K562 (cell line): Measurements from ENCODE around the gene SETD5. TPM values are rescaled to one million over a fixed set of nuclear protein-coding genes. Genes with fewer than 3 reads are reported as not detected.
A peak's percentile ranks its signal among the peaks of the same experiment; 100 is the strongest.

Experiments used
- ELF4 ChIP-seq: fragments of 450-650 bp; formaldehyde crosslinking; IDR thresholded peaks from 2 replicates; pipeline ENCODE4 v1.4.0; 2022; ENCODE audit warnings: missing genetic modification characterization
- MYC ChIP-seq, 2 experiments: fragments of 250-450 bp in 1 of 2; sonication (Bioruptor Pico) in 1 of 2; IDR thresholded peaks; 2 replicates each; pipeline versions ENCODE4 v1.5.1 to v1.6.1; 2012 to 2021; ENCODE audit warnings: low read depth in 2 of 2, borderline replicate concordance in 1 of 2, improper control_type of control experiment in 1 of 2, low read length in 1 of 2, mild to moderate bottlenecking in 1 of 2, moderate library complexity in 1 of 2
- PHB2 ChIP-seq: fragments of 450-650 bp; IDR thresholded peaks from 2 replicates; pipeline ENCODE4 v1.6.1; 2017; ENCODE audit warnings: low read depth
- SNRNP70 ChIP-seq: fragments of 200-400 bp; formaldehyde crosslinking; optimal IDR thresholded peaks from 2 replicates; pipeline ENCODE3; 2017; ENCODE audit warnings: low read depth, low read length
- ZC3H8 ChIP-seq: fragments of 450-650 bp; IDR thresholded peaks from 2 replicates; pipeline ENCODE4 v1.6.1; 2017
- polyA plus RNA-seq, 8 experiments: library from polyadenylated mRNA; depleted of rRNA in 4 of 8; stranded (reverse) in 5 of 8; unstranded in 3 of 8; fragments of >200 nt; fragmentation: Nextera tagmentation in 2 of 8; fragmentation: Illumina TruSeq in 1 of 8; extraction: Ambion mirVana in 2 of 8; extraction: Trizol in 1 of 8; gene quantifications; 2 replicates each; pipeline versions ENCODE4 v1.2.1 to v1.2.3, GENCODE V29; 2011 to 2014; ENCODE audit warnings: inconsistent platforms in 1 of 8, missing spikeins in 1 of 8
- total RNA-seq, 7 experiments: library from RNA; depleted of rRNA in 6 of 7; stranded (reverse); fragments of >200 nt in 6 of 7; fragmentation: Illumina TruSeq in 2 of 7; extraction: Trizol in 2 of 7; gene quantifications; 2 replicates each; pipeline versions ENCODE4 v1.2.1 to v1.2.3, GENCODE V29; 2011 to 2021; ENCODE audit warnings: low replicate concordance in 1 of 7
- TF ChIP-seq, protein P1 (sequence below): sonication (generic); formaldehyde crosslinking; IDR thresholded peaks from 2 replicates; pipeline ENCODE4 v1.8.0; 2022; ENCODE audit warnings: mild to moderate bottlenecking, missing genetic modification reagents
- TF ChIP-seq, protein P2 (sequence below), 2 experiments: fragments of 450-650 bp; IDR thresholded peaks; 2 replicates each; pipeline ENCODE4 v1.6.1; 2016; ENCODE audit warnings: mild to moderate bottlenecking in 2 of 2, borderline replicate concordance in 1 of 2, low read depth in 1 of 2, moderate library complexity in 1 of 2
- TF ChIP-seq, protein P3 (sequence below): sonication (generic); formaldehyde crosslinking; IDR thresholded peaks from 2 replicates; pipeline ENCODE4 v1.8.0; 2022; ENCODE audit warnings: missing genetic modification reagents, mild to moderate bottlenecking, borderline replicate concordance

Gene SETD5
- total and polyA plus RNA-seq, 9 of the 15 experiments (the other 6 are each of a cell fraction or from before 2014, with no cell fraction given) = 20.8 to 135 (median 87.2) TPM

DNA sequence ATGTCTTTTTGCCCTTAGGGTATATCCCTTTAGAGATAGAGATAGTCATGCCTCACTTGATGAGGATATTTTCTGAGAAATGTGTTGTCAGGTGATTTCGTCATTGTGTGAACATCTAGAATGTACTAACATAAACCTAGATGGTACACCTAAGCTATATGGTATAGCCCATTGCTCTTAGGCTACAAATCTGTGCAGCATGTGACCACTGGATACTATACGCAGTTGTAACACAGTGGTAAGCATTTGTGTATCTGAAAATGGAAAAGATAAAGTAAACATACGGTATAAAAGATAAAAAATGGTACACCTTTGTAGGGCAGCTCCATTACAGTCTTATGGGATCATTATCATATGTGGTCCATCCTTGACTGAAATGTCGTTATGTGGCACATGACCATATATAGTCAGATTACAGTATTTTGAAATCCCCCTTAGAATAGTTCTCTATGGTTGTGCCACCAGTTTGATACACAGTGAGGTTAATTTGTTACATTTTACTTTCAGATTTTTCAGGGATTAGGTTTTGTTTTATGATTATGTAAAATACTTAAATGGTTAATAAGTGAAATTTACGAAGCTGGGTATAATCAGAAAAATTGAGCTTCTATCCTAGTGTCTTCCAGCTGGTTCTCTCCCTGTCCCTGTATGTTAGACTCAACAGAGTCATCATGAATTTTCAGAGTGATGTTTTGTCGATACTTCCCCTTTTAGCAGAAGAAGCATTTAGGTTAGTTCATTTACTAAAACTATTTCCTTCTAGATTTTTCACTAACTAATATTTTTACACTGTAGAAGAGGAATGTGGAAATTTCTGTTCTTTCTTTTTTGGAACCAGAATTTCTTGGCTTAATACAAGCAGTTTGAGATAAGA is 12.8 kb downstream of the SETD5 start (continued):
- TF ChIP-seq, protein P1, sequence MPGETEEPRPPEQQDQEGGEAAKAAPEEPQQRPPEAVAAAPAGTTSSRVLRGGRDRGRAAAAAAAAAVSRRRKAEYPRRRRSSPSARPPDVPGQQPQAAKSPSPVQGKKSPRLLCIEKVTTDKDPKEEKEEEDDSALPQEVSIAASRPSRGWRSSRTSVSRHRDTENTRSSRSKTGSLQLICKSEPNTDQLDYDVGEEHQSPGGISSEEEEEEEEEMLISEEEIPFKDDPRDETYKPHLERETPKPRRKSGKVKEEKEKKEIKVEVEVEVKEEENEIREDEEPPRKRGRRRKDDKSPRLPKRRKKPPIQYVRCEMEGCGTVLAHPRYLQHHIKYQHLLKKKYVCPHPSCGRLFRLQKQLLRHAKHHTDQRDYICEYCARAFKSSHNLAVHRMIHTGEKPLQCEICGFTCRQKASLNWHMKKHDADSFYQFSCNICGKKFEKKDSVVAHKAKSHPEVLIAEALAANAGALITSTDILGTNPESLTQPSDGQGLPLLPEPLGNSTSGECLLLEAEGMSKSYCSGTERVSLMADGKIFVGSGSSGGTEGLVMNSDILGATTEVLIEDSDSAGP (CRISPR knock-in tag) = no peak
- TF ChIP-seq, protein P2, sequence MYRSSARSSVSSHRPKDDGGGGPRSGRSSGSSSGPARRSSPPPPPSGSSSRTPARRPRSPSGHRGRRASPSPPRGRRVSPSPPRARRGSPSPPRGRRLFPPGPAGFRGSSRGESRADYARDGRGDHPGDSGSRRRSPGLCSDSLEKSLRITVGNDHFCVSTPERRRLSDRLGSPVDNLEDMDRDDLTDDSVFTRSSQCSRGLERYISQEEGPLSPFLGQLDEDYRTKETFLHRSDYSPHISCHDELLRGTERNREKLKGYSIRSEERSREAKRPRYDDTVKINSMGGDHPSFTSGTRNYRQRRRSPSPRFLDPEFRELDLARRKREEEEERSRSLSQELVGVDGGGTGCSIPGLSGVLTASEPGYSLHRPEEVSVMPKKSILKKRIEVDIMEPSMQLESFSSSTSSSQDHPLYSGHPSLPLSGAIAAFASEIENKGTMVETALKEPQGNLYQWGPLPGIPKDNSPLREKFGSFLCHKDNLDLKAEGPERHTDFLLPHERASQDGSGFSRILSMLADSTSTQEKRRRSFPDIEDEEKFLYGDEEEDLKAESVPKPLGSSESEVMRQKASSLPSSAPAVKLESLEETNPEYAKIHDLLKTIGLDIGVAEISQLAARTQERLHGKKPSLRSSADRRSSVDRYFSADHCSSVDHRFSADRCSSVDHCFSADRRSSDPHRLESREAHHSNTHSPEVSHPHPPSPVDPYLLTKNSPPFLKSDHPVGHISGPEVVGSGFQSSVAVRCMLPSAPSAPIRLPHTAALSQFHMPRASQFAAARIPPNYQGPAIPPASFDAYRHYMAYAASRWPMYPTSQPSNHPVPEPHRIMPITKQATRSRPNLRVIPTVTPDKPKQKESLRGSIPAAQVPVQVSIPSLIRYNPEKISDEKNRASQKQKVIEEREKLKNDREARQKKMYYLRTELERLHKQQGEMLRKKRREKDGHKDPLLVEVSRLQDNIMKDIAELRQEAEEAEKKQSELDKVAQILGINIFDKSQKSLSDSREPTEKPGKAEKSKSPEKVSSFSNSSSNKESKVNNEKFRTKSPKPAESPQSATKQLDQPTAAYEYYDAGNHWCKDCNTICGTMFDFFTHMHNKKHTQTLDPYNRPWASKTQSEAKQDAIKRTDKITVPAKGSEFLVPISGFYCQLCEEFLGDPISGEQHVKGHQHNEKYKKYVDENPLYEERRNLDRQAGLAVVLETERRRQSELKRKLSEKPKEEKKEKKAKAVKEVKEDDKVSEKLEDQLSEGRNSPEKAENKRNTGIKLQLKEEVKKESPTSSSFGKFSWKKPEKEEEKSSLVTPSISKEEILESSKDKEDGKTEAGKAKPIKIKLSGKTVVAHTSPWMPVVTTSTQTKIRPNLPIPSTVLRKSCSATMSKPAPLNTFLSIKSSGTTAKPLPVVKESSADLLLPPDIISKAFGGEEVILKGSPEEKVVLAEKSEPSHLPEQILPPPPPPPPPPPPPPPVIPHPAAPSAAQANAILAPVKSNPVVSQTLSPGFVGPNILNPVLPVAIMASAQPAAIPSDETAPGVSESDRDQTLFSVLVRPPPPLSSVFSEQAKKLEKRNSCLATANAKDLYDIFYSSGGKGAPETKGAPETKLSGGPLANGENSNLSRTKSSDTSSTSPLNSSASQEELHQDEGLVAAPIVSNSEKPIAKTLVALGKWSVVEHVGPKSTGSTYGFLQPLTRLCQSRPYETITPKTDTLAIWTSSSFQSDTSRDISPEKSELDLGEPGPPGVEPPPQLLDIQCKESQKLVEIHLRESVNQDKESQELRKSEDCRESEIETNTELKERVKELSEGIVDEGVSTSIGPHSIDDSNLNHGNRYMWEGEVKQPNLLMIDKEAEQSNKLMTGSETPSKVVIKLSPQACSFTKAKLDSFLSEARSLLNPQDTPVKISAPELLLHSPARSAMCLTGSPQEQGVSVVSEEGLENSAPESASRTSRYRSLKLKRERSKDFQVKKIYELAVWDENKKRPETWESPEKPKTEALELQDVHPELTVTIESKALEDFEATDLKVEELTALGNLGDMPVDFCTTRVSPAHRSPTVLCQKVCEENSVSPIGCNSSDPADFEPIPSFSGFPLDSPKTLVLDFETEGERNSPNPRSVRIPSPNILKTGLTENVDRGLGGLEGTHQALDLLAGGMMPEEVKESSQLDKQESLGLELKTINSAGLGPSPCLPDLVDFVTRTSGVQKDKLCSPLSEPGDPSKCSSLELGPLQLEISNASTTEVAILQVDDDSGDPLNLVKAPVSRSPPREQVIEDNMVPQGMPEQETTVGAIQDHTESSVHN (IDR thresholded peaks at IDR 0.05; ENCODE audit: borderline replicate concordance in 1 of 2, low read depth in 1 of 2) = 0 out of 4 replicates have a peak, but pooled peaks of 1 of the 2 experiments have one; percentile 31
- TF ChIP-seq PHB2 (no peak), MYC (IDR thresholded peaks at IDR 0.05; ENCODE audit: low read depth, low read length) (0 out of 2 replicates have a peak, but pooled peaks have one; percentile 32), MYC (CRISPR knock-in tag; IDR thresholded peaks at IDR 0.05; ENCODE audit: borderline replicate concordance, low read depth) (no peak), SNRNP70 (no peak), ELF4 (CRISPR knock-in tag) (no peak), ZC3H8 (no peak)
- TF ChIP-seq, protein P3, sequence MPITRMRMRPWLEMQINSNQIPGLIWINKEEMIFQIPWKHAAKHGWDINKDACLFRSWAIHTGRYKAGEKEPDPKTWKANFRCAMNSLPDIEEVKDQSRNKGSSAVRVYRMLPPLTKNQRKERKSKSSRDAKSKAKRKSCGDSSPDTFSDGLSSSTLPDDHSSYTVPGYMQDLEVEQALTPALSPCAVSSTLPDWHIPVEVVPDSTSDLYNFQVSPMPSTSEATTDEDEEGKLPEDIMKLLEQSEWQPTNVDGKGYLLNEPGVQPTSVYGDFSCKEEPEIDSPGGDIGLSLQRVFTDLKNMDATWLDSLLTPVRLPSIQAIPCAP (CRISPR knock-in tag) = no peak
